GM21515 (cell line): ENCODE data around the gene ANKRD49.

Experiments used
- ATAC-seq: cut with Tn5 transposase; IDR thresholded peaks from one replicate; pipeline ENCODE4 v1.9.1; 2021; ENCODE audit not compliant: unreplicated experiment

ANKRD49 gene

GRCh38 chr11:94493281-94494125, at the start of gene ANKRD49, which contains the start of gene MRE11:
TSS of gene ANKRD49 (plus strand) at chr11:94493984. CDS start at chr11:94496694, 2,710 bp downstream.
TSS of gene MRE11 (minus strand) at chr11:94493844. CDS start at chr11:94492801, 1,043 bp downstream.
- peak; percentile 100 for ATAC-seq

- no peak for ATAC-seq
These were observed 48.1 kb upstream of the ANKRD49 start for GRCh38 chr11:94445641-94446040.

GRCh38 chr11:94447149-94447548, 46.6 kb upstream of the ANKRD49 start:
- ATAC-seq = no peak

- ATAC-seq = no peak
These were observed 44.8 kb upstream of the ANKRD49 start for GRCh38 chr11:94449029-94449428.

- ATAC-seq = no peak
These were observed 44.3 kb upstream of the ANKRD49 start for GRCh38 chr11:94449437-94449836.

GRCh38 chr11:94450048-94450447, 43.7 kb upstream of the ANKRD49 start:
- ATAC-seq = no peak

- no peak for ATAC-seq
These were observed 40.8 kb upstream of the ANKRD49 start for GRCh38 chr11:94452988-94453387.

GRCh38 chr11:94454301-94454700, 39.5 kb upstream of the ANKRD49 start:
- no peak for ATAC-seq

- ATAC-seq = no peak
These were observed 37.9 kb upstream of the ANKRD49 start for GRCh38 chr11:94455861-94456260.

GRCh38 chr11:94457118-94458029, 36.4 kb upstream of the ANKRD49 start:
- no peak for ATAC-seq

GRCh38 chr11:94459576-94459975, 34.2 kb upstream of the ANKRD49 start:
- ATAC-seq = no peak

GRCh38 chr11:94469416-94469815, 24.4 kb upstream of the ANKRD49 start:
- ATAC-seq = peak; percentile 74

GRCh38 chr11:94472916-94473799, 20.6 kb upstream of the ANKRD49 start:
- ATAC-seq = peak; percentile 87

GRCh38 chr11:94477624-94478023, 16.2 kb upstream of the ANKRD49 start:
- no peak for ATAC-seq

GRCh38 chr11:94481342-94481741, 12.4 kb upstream of the ANKRD49 start:
- ATAC-seq = no peak

GRCh38 chr11:94486068-94486467, 7.7 kb upstream of the ANKRD49 start:
- no peak for ATAC-seq

GRCh38 chr11:94494126-94494680, 419 bp downstream of the ANKRD49 start:
- ATAC-seq = peak; percentile 59

GRCh38 chr11:94500181-94500580, 6.4 kb downstream of the ANKRD49 start:
- ATAC-seq = no peak

GRCh38 chr11:94501522-94501921, 7.7 kb downstream of the ANKRD49 start:
- ATAC-seq = no peak

GRCh38 chr11:94504689-94505293, 11.0 kb downstream of the ANKRD49 start:
- ATAC-seq = no peak
